HG03103 (cell line): Measurements from ENCODE around the gene RTL1.

ENCODE experiments used
- ATAC-seq: cut with Tn5 transposase; IDR thresholded peaks from one replicate; pipeline ENCODE4 v1.9.1; 2021; ENCODE audit warnings: low read depth; ENCODE audit not compliant: unreplicated experiment

The RTL1 gene

DNA sequence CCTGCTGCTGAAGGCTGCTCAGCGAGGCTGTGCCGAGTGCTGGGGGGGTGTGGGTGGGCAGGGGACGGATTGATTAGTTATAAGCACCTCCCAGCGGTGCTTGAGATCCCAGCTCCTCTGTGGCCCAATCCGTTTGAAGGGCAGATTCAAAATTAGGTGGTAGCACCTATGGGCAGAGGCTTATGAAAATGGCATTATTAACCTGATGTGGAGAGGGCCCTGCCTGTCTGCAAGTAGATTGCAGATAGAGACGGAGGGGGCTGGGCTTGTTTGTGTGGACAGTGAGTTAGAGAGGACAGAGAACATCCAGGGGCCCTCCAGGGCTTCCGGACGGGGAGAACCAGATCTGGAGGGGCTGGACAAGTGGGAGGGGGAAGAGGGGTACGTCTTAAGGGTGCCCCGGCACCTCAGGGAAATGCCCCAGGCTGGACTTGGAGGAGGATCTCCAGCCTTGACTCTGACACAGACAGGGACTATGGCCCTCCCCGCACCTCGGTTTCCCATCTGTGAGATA is at the start of gene RTL1:
TSS of gene RTL1 (minus strand) at position 51 of the 514 bp plus-strand sequence. CDS start 18,934 bp downstream, outside the sequence.
- no peak for ATAC-seq

DNA sequence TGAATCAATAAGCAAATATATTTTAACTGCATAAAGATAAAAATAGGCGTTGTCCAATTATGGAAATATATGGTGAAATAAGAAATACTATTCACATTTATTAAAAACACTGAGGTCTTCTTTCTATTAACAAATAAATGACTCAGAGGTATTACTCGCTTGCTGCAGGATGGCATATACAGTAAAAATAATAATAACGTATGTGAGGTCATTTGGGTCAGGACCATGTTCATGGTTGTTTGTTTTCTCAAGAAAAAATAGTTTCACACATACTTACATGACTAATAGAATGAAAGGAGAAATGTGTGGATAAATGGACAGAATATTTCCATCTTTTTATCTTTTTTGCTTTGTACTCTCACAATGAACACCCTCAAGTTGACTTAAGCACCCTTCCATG is 46.5 kb upstream of the RTL1 start:
- ATAC-seq: no peak

DNA sequence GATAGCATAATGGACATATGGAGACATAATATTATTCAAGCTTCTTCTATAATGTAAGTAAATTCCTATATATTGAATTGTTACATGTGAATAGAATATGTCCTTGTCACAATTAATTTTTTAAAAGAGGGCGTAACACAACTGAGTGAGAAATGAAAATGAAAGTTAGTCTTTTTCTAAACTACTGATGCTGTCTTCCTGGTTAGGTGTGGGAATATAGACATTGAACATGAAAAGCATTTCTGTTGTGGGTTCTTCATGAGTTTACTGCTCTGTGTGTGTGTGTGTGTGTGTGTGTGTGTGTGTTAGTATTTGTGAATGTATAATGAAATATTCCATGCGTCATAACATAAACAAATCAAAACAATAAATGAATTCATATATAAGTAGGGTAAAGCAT is 40.5 kb upstream of the RTL1 start:
- ATAC-seq: no peak

DNA sequence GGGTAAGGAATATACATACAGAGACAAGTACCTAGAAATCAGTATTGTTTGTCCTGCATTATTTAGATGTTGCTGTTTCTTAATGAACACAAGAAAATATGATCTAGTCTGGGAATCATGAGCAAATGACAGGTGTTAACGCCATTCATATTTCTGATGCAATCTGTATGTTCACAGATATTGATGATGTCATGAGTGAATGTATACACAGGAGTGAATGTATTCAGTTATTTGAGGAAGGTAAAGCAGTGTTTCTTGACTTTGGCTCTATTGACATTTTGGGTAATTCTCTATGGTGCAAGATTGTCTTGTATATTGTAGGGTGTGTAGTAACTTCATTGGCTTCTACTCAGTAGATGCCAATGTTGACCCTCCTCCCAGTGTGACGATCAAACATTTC is 26.7 kb upstream of the RTL1 start:
- no peak for ATAC-seq

DNA sequence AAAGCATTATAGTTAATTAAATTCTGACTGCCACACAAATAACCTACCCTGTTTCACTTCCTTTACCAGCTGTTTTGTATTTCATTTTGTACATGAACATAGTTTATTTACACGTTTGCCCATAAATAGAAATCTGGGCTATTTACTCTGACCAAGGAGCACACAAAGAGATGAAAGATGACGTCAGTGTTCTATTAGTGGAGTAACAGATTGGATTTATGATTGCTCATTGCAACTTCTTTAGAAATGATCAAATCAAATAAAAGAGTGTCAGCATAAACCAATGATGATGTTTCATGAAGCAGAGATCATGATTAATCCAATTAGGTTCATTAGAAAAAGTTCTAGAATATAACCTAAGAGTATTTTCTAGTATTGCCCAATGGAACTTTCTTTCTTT is 12.0 kb upstream of the RTL1 start:
- ATAC-seq: no peak

DNA sequence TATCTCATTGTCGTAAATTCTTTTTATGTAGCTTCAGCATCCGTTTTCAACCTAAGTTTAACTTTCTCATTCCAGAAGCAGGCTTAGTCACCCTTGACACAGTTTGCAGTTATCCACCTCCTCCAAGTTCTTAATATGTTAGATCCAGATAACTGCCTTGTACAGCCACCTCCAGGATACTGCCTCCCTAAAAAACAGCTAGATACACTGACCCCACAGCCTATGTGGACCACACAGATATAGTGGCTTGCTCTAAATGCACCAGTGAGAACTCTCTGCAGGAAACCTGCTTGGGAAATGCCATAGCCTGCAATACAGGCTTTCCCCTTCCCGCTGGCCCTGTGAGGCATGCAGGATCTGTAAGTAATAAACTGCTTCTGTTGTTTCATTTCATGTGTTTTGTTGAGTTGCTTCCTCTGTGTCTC is 11.1 kb upstream of the RTL1 start:
- ATAC-seq: no peak

DNA sequence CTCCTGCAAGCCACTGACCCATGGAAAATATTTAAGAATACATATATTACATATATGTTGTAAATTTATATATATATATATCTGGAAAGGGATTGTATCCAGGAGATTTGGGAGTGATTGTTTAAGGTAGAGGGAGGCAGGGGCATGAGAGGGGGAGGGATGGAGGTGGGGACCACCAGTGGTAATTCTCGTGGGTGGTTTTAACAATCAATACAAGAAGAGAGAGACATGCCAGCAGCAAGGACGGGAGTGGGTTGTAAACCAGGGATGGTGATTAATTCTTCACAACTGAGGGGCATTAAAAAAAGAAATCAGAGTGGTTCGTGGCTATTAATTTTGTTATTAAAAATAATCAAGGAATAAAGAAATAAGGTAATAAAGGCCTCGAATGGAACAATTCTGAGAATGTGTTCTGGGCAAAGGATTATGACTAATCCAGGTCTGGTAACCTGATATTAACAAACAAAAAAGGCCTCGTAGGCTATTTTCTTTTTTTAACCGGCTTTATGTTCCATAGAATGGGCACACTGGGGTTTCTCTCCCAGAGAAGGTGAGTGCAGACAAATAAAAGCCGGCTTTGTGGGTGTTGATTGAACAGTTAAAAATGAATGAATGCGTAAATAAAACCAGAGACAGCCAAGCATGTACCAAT is 8.3 kb upstream of the RTL1 start:
- ATAC-seq: no peak

DNA sequence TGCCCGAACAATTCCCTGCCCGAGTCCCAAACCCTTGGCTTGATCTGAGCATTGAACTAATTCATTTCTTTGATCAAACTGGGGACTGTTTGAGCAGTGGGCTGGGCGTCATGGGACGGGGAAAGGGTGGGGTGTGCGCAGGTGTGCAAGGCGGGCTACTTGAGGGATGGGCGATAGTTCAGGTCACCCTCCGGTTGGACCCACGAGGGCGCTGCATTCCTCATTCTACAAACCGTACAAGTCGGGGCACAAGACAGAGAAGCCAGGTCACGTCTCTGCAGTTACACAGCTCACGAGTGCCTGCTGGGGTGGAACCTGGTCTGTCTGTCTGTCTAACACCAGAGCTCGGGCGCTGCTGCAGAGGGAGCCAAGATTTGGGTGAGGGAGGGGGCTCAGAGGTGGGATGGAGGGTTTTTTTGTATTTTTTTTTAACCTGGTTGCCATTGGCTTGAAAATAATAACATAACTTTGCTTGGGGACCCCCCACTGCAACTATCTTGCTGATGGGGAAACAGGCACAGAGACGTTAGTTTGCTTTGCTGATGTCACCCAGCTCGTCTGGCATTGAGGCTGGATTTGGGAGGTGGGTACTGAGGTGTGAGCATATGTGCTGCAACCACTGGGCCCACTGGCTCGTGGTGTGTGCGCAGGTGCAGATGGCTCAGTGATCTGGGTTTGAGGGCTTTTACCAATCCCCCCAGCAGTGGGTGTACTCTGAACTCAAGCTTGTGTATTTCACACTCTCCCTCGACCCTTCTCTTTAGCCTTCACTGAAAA is 7.6 kb upstream of the RTL1 start:
- ATAC-seq: no peak

DNA sequence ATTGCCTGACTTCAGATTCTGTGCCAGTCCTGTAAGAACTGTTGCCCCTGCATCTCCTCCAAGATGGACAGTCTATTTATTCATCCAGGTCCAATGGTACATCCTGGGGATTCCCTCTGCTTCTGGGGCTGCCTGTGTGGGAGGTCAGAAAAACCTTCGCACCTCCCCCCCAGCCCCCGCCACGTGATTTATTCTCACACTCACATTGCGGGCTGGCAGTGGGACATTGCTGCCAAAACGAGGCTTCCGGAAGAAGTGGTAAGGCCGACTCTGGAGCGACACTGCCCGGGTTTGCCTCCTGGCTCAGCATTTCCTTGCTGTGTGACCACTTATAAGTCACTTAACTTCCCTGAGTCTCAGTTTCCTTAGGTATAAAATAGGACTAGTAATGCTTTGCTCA is 5.9 kb upstream of the RTL1 start:
- ATAC-seq: no peak

DNA sequence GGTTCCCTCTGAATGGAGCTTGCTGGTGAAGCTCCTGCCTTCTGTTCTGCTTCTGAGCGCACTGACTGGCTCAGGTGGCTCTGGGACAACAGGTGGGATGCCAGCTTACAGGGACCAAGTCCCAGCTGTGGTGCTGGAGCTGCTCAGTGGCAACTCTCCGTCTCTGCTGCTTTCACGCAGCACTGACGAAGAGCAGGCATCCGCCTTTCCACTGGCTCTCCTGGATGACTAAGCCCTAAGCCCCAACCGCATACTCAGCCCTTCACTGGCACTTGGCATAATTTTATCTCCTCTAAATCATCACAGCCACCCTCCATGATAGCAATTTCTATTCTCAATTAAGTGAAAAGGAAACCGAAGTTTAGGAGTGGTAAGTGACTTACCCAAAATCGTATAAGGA is 3.7 kb upstream of the RTL1 start:
- ATAC-seq: no peak

DNA sequence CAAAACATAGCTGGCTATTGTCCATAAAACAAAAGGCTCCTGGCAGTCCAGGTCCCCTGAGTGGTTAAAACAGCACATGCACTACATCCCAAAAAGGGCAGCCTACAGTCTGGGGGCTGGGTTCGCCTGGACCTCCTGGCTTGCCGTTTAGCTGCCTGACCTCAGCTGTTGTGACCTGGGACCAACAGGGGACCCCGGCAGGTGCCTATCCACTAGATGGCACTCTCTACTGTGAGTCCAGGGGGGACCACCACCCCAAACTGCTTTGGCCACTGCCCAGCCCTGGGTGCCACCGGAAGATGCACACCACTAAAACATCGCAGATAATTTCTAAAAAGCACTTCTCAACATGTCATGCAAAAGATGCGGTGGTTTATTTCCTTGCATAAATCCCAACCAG is 2.9 kb upstream of the RTL1 start:
- ATAC-seq: no peak

DNA sequence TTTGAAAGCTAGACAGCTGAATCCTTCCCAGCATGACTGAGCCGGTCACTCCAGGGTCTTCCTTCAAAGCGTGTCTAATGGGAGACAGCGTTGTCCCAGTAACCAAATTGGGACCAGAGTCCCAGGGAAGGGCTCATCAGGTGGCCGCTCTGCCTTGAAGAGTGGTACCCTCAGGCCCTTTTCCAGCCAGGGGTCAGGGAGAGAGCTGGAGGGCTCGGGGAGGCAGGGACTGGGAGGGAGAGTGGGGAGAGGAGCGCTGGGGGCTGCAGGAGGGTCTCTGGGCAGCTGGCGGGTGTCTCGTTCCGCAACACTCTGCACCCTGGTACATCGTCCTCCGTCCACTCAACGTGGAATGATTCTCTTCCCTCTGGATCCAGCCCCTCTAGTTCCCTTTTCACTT is 1.6 kb upstream of the RTL1 start:
- ATAC-seq: no peak

DNA sequence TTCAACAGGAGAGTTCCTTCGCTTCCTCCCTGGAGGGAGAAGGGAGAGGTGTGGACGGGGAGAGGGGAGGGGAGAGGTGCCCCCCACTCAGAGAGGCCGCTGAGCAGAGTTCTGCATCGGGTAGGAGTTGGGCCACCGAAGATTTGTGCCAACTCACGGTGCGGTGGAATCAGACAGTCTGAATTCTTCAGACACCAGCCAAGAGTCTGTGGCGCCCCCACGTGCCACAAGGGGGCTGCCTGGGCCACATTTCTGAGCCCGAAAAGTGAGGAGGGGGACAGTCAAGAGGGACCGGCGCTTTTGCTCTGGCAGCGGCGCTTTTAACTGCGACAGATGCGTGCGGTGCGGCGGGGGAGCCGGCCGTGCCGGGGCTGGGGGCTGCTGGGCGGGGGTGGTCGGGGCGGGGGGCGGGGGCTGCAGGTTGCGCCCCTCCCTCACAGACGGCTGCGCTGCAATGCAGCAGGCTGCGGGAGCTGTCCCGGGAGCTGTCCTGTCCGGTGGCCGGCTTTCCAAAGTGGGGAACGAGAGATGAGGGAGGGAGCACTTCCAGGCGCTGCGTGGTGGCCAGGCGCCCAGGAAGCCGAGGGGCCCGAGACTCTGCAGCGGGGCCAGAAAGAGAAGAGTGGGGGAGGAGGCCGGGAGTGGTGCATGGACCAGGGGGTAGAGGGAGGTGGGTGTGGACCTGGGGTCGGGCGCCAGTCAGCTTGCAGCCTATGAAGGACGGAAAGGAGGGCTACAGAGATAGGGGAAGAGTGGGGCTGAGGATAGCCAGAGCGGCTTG is 975 bp upstream of the RTL1 start:
- ATAC-seq: no peak

DNA sequence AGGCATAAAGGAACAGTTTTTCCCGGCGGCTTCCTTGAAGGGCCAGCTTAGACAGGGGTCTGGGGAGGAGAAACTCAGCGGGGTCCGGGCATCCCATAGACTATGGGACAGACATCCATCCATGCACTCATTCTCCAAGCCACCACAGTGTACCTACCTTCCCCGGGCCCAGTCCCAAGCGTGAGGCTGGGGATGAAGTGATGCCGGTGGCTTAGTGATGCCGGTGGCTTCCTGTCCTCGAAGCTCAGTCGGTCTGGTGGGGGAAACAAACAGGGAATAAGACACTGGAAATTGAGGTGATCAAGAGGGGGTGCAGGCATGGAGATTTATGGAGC is 421 bp downstream of the RTL1 start:
- ATAC-seq: no peak

DNA sequence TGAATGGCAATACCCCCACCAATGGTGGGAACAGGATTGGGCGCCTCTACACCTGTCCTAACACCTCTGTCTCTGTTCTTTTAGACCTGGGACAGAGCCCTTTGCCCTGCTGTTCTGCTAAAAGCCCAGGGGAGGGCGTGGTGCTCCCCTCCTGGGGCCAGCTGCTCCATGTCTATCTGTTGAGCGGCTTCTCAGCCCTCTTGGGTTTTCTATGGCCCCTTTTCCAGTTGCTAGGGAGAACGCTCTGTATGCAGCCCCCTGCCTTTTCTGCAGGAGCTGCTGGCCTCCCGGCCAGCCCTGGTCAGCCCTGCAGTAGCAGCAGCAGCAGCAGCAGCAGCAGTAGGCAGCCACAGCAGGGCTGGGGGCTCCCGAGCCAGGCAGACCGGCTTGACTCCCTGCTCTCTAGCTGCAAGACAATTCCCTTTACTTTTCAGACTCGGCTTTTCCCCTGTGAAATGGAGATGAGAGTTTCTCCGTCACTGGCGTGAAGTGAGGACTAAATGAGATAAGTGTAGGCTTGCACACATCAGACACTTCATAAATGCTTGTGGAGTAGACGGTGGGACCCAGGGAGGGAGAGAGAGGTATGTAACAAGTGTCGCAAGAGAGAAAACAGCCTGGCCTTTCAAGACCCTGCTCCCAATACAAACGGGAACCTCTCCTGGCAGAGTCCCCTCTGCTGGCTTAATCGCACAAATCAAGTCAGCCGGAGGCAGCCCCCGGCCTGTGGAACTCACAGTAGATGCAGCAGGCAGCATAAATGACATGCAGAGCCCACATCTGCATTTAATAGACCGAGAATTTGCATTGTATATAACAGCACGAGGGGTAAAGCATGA is 1.0 kb downstream of the RTL1 start:
- ATAC-seq: no peak

DNA sequence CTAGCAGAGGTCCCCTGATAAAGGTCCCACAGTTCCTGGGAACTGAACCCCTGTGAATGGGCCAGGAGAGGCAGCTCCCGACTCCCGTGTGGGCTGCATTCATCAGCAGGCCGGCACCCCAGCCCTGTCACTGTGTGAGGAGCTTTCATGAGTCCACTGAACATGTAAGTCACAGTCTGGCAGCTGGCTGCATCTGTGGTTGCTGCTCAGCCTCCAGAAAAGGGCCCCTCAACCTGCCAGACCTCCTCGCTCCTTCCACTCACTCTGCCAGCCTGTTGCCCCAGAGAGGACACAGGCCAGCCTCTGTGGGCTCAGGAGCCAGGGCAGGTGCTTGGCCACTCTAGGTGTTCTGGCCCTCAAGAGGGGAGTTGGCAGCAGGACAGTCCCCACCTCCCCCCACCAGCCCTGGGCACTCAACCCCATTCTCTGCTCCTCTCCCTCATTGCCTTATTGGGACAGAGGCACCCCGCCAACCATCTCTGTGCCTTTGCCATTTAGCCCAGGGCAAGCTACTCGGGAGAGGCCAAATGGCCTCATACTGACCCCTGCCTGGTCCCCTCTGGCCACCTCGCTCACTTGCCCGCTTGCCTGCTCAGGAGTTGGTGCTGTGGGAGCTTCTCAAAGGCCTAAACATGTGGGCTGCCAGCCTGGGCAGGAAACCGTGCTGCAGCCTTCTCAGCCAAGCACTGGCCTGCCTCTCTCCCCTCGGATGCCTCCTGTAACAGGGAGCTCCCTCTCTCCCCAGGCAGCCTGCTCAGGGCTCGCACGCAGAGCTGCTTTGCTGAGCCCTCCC is 1.9 kb downstream of the RTL1 start:
- no peak for ATAC-seq

DNA sequence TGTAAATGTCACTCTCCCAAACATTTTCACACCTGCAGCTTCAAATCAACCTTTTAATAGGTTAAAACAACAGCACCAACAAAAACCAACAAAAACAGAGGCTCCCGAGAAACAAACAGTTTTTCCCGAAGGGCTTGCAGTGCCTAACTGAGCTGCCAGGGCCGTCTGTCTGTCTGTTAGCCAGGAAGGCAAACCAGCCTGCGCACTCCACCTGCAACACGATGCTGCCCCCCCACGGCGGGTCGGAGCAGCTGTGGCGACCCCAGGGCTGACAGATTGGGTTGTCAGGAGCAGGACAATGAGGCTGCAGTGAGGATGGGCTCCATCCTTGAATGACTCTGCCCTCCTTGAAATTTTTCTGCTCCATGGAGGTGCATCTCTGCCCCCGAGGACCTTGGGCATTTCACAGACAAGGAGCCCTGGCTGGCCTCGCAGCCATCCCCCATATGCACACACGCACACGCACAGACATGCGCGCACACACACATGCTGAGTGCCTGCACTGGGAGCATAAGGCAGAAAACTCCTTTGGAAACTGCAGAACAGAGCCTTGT is 2.6 kb downstream of the RTL1 start:
- ATAC-seq: no peak

DNA sequence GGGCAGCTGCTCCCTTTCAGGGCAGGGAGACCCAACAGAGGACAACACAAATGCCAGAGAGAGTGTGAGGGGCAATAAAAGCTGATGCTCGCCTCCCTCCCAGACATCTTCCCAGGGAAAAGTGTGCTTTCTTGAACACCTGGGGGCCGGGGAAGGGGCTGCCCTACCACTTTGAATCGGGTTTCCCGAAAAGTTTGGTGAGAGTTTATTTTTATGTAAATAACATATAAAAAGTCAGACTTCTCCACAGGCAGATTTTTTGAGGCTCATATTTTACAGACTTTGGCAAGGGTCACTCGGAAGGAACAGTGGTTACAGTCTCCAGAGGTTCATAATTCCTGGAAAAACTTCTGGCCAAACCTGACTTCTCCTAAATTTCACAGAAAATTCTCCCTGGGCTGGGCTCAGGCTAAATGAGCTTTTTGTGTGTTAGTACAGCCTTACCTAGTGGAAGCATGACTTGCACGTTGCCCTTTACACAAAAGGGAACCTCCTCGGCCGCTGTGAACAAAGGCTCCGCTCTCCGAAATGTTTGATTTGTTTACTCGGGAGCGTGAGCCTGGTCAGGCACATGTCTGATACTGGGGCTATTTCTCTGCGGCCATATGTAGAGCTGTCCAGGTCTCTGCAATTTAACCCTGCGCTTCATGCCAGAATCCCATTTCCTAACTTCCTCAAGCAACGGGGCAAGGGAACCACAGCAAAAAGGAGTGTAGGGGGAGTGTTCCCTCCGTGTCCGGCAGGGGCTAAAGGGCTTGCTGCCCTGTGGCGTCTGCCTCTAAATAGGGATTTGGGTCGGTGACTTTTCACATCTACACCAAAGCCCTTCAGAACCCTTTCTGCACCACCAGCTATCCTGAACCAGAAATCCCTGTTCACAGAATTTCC is 3.4 kb downstream of the RTL1 start:
- no peak for ATAC-seq
